Measurements from ENCODE around the gene ISG15. TPM values are rescaled to one million over a fixed set of nuclear protein-coding genes. Genes with fewer than 3 reads are reported as not detected.
"Not testable (repeated sequence)": the region's sequence is repeated elsewhere in the genome, so short reads cannot be mapped to it uniquely, and the experiment has no call there.

ISG15 gene
- total RNA-seq, 1 donor from 2014 or later, result 31.9 TPM

- no peak overlapping the region for H3K4me3 Mint-ChIP-seq (ENCODE audit: low read depth)
- peaks cover 28% of the 10 kb centered on the region for H3K27me3 Mint-ChIP-seq (ENCODE audit: low read depth)
- intact Hi-C loops (cut with micrococcal nuclease), result no loop called here
- H3K27ac Mint-ChIP-seq, result no peak overlapping the region
- no peaks in the 10 kb centered on the region for H3K36me3 Mint-ChIP-seq (ENCODE audit: low read depth)
- no peak for DNase-seq (ENCODE audit: low spot score)
- no peaks in the 10 kb centered on the region for H3K9me3 Mint-ChIP-seq
- H3K4me1 Mint-ChIP-seq (ENCODE audit: low read depth), result peaks cover 11% of the 10 kb centered on the region
These were observed 9.5 kb upstream of the ISG15 start for GRCh38 chr1:1003618-1004419.

DNA sequence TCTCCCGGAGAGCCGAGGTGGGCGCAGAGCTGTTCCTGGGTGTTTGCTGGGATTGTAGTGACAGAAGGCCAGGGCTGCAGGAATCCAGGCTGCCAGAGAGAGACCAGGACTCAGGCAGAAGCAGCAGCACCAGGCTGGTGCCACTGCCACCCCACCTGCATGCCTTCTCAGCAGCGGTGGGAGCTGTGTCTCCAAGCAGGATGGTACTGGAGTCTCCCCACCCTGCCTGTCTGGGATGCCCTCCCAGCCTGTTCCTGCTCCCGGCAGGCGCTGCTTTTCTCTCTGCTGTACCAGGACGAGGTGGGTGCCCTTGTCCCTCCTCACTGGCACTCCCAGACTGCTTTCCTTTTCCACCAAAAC lies 8.9 kb upstream of the ISG15 start:
- no peaks in the 10 kb centered on the region for H3K9me3 Mint-ChIP-seq
- intact Hi-C loops (cut with micrococcal nuclease), result no loop called here
- no peak for DNase-seq (ENCODE audit: low spot score)
- peaks cover 13% of the 10 kb centered on the region for H3K4me1 Mint-ChIP-seq (ENCODE audit: low read depth)
- H3K27me3 Mint-ChIP-seq (ENCODE audit: low read depth), result peaks cover 30% of the 10 kb centered on the region
- H3K4me3 Mint-ChIP-seq (ENCODE audit: low read depth), result no peak overlapping the region
- no peaks in the 10 kb centered on the region for H3K36me3 Mint-ChIP-seq (ENCODE audit: low read depth)
- H3K27ac Mint-ChIP-seq, result no peak overlapping the region

DNA sequence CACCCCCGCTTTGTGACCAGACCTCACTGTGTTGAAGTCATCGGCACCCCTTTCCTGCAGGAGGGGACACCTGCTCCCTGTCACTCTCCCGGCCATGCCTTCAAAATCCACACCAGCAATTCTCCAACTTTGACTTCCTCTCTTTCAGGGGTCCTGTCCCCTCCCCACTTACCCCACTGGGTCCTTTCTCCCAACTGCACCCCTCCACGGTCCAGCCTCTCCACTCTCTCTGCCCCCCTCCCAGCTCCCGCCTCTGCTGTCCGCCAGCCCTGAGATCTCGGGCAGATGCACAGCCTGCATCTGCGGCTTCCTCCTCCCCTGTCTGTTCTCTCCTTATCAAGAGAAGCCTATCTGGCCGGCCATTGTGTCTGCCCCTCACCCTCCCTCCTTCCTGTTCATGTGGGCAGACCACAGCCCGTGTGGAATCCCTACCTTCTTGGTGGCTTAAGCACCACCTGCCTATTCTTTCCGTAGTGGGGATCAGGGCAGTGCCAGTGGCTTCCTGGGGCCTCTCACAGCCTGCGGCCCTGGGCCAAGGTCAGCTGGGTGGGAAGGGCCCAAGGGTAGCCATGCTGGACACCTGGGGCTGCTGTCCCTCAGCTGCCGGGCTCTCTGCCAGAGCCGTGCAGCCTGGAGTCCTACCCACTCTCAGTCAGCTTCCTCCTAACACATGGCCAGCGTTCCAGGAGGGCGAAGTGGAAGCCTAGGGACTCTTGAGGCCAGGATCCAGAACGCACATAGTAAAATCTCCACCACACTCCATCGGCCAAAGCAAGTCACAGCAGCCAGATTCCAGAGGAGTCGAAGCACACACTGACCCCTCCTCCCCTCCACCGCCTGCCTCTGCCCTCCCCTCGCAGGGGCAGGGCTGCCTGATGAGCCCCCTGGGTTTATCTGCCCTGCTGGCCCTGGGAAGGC lies 8.3 kb upstream of the ISG15 start:
- no peak for DNase-seq (ENCODE audit: low spot score)
- Mint-ChIP-seq H3K4me1 (ENCODE audit: low read depth) (peaks cover 13% of the 10 kb centered on the region), H3K4me3 (ENCODE audit: low read depth) (peak overlapping the region; percentile 15), H3K27ac (no peak overlapping the region), H3K9me3 (no peaks in the 10 kb centered on the region), H3K36me3 (ENCODE audit: low read depth) (no peaks in the 10 kb centered on the region), H3K27me3 (ENCODE audit: low read depth) (peaks cover 30% of the 10 kb centered on the region)
- intact Hi-C loops (cut with micrococcal nuclease), result loop anchor here (1.0 kb wide), 1 partner anchor 8 kb away; the partner anchor contains the start of gene ISG15

GRCh38 chr1:1005774-1006304 lies 7.5 kb upstream of the ISG15 start:
- H3K27me3 Mint-ChIP-seq (ENCODE audit: low read depth), result peaks cover 28% of the 10 kb centered on the region
- H3K27ac Mint-ChIP-seq, result no peak overlapping the region
- peaks cover 11% of the 10 kb centered on the region for H3K4me1 Mint-ChIP-seq (ENCODE audit: low read depth)
- no peak for DNase-seq (ENCODE audit: low spot score)
- intact Hi-C loops (cut with micrococcal nuclease), result loop anchor here (1.0 kb wide), 1 partner anchor 7 kb away; the partner anchor contains the start of gene ISG15
- H3K4me3 Mint-ChIP-seq (ENCODE audit: low read depth), result no peak overlapping the region
- H3K36me3 Mint-ChIP-seq (ENCODE audit: low read depth), result no peaks in the 10 kb centered on the region
- no peaks in the 10 kb centered on the region for H3K9me3 Mint-ChIP-seq

GRCh38 chr1:1006305-1007159 lies 6.8 kb upstream of the ISG15 start:
- H3K36me3 Mint-ChIP-seq (ENCODE audit: low read depth), result no peaks in the 10 kb centered on the region
- DNase-seq (ENCODE audit: low spot score), result no peak
- intact Hi-C loops (cut with micrococcal nuclease), result no loop called here
- peaks cover 28% of the 10 kb centered on the region for H3K27me3 Mint-ChIP-seq (ENCODE audit: low read depth)
- H3K4me3 Mint-ChIP-seq (ENCODE audit: low read depth), result no peak overlapping the region
- peaks cover 11% of the 10 kb centered on the region for H3K4me1 Mint-ChIP-seq (ENCODE audit: low read depth)
- H3K9me3 Mint-ChIP-seq, result no peaks in the 10 kb centered on the region
- H3K27ac Mint-ChIP-seq, result no peak overlapping the region

DNA sequence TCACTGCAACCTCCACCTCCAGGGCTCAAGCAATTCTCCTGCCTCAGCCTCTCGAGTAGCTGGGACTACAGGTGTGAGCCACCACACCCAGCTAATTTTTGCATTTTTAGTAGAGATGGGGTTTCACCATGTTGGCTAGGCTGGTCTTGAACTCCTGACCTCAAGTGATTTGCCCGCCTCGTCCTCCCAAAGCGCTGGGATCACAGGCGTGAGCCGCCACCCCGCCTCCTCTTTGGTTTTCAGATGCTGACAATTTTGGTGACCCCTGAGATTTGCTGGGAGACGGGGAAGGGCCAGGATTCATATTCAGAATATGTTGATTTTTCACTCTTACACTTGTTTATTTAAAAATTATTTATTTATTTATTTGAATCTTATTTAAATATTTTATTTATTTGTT lies 3.2 kb upstream of the ISG15 start:
- Mint-ChIP-seq H3K27me3 (ENCODE audit: low read depth) (peaks cover 12% of the 10 kb centered on the region), H3K4me1 (ENCODE audit: low read depth) (peaks cover 26% of the 10 kb centered on the region)
- not testable (repeated sequence) for H3K4me3 Mint-ChIP-seq (ENCODE audit: low read depth); H3K27ac Mint-ChIP-seq; H3K9me3 Mint-ChIP-seq; DNase-seq (ENCODE audit: low spot score); H3K36me3 Mint-ChIP-seq (ENCODE audit: low read depth)
- intact Hi-C loops (cut with micrococcal nuclease), result loop anchor here (10.0 kb wide), 1 partner anchor 195 kb away; the partner anchor contains the start of gene TNFRSF18

DNA sequence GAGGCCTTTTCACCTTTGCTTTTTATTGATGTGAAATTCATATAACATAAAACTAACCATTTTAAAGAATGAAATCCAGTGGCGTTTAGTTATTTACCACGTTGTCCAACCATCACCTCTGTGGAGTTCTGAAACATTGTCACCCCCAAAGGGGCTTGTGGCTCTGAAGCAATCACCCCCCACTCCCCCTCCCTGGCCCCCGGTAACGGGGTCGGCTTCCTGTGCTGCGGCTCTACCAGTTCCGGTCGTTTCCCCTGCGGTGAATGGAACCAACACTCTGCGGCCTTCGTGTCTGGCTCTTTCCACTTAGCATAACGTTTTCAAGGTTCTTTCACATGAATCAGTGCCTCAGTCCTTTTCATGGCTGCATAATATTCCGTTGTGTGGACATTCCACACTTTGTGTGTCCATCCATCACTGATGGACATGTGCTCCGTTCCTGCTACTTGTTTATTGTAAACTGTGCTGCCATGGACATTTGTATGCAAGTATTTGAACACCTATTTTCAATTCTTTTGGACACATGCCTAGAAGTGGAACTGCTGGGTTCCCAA lies 1.8 kb upstream of the ISG15 start:
- H3K36me3 Mint-ChIP-seq (ENCODE audit: low read depth), result no peaks in the 10 kb centered on the region
- DNase-seq (ENCODE audit: low spot score), result no peak
- H3K27ac Mint-ChIP-seq, result no peak overlapping the region
- H3K9me3 Mint-ChIP-seq, result no peaks in the 10 kb centered on the region
- intact Hi-C loops (cut with micrococcal nuclease), result loop anchor here (10.0 kb wide), 1 partner anchor 193 kb away; the partner anchor contains the start of gene TNFRSF18
- no peak overlapping the region for H3K4me3 Mint-ChIP-seq (ENCODE audit: low read depth)
- peaks cover 8% of the 10 kb centered on the region for H3K27me3 Mint-ChIP-seq (ENCODE audit: low read depth)
- peaks cover 24% of the 10 kb centered on the region for H3K4me1 Mint-ChIP-seq (ENCODE audit: low read depth)

- peak overlapping the region; percentile 84 for H3K4me3 Mint-ChIP-seq (ENCODE audit: low read depth)
- peaks cover 29% of the 10 kb centered on the region for H3K4me1 Mint-ChIP-seq (ENCODE audit: low read depth)
- H3K27me3 Mint-ChIP-seq (ENCODE audit: low read depth); DNase-seq (ENCODE audit: low spot score); H3K9me3 Mint-ChIP-seq; H3K36me3 Mint-ChIP-seq (ENCODE audit: low read depth): not testable (repeated sequence)
- intact Hi-C loops (cut with micrococcal nuclease), result loop anchor here (1.0 to 10.0 kb wide), 2 partner anchors 7 to 192 kb away; partner anchors contain the start of gene TNFRSF18
- peak overlapping the region; percentile 89 for H3K27ac Mint-ChIP-seq
These were observed 577 bp upstream of the ISG15 start for GRCh38 chr1:1012736-1013104.

- H3K36me3 Mint-ChIP-seq (ENCODE audit: low read depth), result peaks cover 3% of the 10 kb centered on the region
- intact Hi-C loops (cut with micrococcal nuclease), result loop anchor here (1.0 to 10.0 kb wide), 2 partner anchors 9 to 191 kb away; partner anchors contain the start of gene TNFRSF18
- peaks cover under 1% of the 10 kb centered on the region for H3K27me3 Mint-ChIP-seq (ENCODE audit: low read depth)
- DNase-seq (ENCODE audit: low spot score), result no peak
- H3K27ac Mint-ChIP-seq, result peak overlapping the region; percentile 89
- H3K4me3 Mint-ChIP-seq (ENCODE audit: low read depth), result peak overlapping the region; percentile 84
- H3K4me1 Mint-ChIP-seq (ENCODE audit: low read depth), result peaks cover 28% of the 10 kb centered on the region
- H3K9me3 Mint-ChIP-seq, result no peaks in the 10 kb centered on the region
These were observed 788 bp downstream of the ISG15 start for GRCh38 chr1:1013922-1014648.

DNA sequence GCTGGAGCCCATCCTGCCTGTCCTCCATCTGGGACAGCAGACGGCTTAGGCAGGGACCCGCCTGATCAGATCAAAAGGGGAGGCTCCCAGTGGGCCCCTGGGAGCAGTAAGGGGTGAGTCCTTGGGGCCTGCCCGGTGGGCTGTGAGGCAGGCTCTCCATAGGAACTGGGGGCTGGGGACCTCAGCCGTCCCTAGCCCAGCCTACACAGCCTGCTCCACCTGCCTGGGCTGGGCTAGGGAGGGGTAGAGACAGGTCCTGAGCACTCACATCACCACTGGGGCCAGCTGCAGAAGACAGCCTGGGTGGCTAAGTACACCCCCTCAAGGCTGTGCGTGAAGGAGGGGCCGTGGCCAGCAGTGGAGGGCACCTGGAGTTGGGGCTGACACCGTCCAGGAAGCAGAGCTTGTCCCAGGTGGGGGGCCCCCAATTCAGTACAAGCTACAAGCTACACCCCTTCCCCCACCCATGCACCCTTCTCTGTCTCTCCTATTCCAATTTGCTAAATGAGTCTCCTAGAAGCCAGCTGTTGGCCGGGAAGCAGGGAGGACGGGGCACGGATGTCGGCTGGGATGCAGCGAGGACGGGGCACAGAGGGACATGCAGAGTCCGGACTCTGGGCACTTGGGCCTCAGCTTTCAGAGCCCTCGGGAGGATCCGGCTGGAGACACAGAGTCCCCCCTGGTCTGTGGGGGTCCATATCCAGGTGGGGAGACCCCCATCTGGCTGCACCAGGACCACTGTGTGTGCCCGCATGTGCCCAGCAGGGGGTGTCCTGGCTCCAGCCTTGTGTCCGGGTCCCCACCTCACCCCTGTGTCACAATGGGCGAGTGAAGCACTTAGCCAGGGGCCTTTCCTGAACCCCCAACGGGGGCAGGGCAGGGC lies 1.7 kb downstream of the ISG15 start:
- Mint-ChIP-seq H3K9me3 (no peaks in the 10 kb centered on the region), H3K4me1 (ENCODE audit: low read depth) (peaks cover 27% of the 10 kb centered on the region), H3K27ac (peak overlapping the region; percentile 67), H3K27me3 (ENCODE audit: low read depth) (no peaks in the 10 kb centered on the region), H3K36me3 (ENCODE audit: low read depth) (peaks cover 3% of the 10 kb centered on the region), H3K4me3 (ENCODE audit: low read depth) (peak overlapping the region; percentile 84)
- intact Hi-C loops (cut with micrococcal nuclease), result loop anchor here (10.0 kb wide), 1 partner anchor 190 kb away; the partner anchor contains the start of gene TNFRSF18
- DNase-seq (ENCODE audit: low spot score), result no peak

All from activated T-helper 2 cell treated with anti-CD3 and anti-CD28 coated beads, Interferon-gamma antibody, Interleukin-2, Interleukin-4, amounts not matched to agents 10 μg/mL and 5 μg/mL and 100 μg/mL, durations not matched to agents 14 hours and 24 hours and 36 hours (primary cell).